GM21723 (cell line): ENCODE data around the gene ANTXR2.

ENCODE experiments used
- ATAC-seq: cut with Tn5 transposase; IDR thresholded peaks from one replicate; pipeline ENCODE4 v1.9.1; 2021; ENCODE audit warnings: mild to moderate bottlenecking, moderate library complexity; ENCODE audit not compliant: unreplicated experiment

Gene ANTXR2

DNA sequence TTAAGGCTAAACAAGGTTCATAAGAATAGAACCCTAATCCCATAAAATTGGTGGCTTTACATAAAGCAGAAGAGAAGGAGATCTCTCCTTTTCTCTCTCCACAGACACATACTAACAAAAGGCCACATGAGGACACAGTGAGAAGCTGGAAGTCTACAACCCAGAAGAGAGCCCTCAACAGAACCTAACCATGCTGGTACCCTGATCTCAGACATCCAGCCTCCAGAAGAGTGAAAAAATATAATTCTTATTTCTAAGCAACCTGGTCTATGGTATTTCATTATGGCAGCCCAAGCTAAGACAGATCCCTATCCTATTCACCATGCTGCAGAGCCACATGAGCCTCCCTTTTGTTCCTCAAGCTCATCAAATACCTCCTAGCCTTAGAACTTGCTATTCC lies 195.5 kb downstream of the ANTXR2 start:
- no peak for ATAC-seq

GRCh38 chr4:79875344-79875899 lies 197.6 kb downstream of the ANTXR2 start:
- ATAC-seq, result no peak

DNA sequence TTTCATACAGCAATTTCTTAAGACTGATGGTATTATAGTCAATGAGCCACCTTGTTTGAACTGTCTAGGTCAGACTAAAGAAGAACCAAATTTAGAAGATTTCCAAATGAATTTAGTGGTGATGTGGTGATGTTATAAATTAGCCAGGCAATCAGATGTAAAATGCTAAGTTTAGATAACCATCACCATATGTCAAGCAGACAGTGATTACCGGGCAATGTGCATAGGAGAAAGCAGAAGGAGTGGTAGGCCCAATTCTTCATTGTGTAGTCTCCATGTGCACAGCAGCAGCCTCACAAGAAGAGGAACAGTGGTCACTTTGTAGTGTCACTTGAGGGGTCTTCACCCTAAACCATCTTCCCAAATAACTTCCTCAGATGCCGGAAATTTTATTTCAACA lies 198.8 kb downstream of the ANTXR2 start:
- ATAC-seq, result no peak

DNA sequence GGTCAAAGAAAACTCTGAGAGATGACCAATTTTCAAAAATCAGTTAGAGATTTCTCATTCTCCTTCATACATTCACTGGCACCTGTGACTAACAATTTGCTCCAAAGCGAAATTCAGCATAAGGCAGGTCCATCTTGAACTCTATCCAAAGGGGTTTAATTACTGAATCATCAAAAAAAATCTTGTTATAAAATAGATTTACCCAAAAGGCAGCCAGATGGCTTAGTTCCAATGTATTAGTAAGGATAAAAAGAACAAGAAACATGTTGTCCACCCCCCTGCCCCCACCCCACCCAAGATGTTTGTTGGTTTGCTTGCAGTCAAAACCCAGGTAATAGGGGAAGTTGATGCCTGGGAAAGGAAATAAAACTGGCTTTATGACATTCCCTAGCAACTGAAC lies 200.3 kb downstream of the ANTXR2 start:
- ATAC-seq, result no peak

GRCh38 chr4:79871961-79872360 lies 201.1 kb downstream of the ANTXR2 start:
- no peak for ATAC-seq

- ATAC-seq, result no peak
Measured at GRCh38 chr4:79869597-79870237, 203.3 kb downstream of the ANTXR2 start.

GRCh38 chr4:79865201-79865597 lies 207.8 kb downstream of the ANTXR2 start:
- no peak for ATAC-seq

GRCh38 chr4:79864500-79865200 lies 208.4 kb downstream of the ANTXR2 start:
- ATAC-seq, result no peak

DNA sequence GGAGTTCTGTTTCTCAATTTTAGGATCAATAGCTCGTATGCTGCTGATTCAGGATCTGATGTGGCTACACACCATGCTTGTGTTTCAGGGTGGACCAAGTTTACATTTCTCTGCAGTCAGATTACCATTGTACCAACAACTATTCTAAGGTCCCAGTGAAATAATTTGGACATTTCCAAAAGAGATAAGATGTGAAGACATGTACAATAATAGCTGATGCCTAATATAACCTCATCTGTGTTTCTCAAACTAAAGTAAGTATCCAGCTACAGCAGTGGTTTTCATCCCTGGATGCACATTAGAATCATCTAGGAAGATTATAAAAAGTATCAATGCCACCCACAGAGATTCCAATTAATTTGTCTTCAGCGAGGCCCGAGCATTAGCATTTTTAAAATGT lies 209.7 kb downstream of the ANTXR2 start:
- ATAC-seq, result no peak

- ATAC-seq, result no peak
Measured at GRCh38 chr4:79862821-79863220, 210.2 kb downstream of the ANTXR2 start.

GRCh38 chr4:79857811-79858210 lies 215.2 kb downstream of the ANTXR2 start:
- ATAC-seq, result no peak

DNA sequence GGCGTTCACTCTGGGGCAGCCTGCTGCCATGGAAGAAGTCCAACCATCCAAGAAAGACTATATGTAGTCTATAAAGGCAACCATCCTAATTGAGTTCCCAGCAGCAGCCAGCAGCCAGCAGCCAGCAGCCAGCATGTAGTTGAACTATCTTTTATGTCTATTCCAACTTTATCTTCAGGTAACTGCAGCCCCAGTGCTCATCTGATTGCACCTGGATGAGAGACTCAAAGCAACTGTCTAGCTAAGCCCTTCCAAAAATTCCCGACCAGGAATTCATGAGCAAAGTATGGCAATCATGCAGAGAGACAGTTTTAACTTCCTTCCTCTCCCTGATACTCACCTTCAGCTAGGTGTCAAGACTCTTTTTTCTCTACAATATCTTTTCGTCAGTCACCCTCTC lies 216.8 kb downstream of the ANTXR2 start:
- ATAC-seq, result no peak

DNA sequence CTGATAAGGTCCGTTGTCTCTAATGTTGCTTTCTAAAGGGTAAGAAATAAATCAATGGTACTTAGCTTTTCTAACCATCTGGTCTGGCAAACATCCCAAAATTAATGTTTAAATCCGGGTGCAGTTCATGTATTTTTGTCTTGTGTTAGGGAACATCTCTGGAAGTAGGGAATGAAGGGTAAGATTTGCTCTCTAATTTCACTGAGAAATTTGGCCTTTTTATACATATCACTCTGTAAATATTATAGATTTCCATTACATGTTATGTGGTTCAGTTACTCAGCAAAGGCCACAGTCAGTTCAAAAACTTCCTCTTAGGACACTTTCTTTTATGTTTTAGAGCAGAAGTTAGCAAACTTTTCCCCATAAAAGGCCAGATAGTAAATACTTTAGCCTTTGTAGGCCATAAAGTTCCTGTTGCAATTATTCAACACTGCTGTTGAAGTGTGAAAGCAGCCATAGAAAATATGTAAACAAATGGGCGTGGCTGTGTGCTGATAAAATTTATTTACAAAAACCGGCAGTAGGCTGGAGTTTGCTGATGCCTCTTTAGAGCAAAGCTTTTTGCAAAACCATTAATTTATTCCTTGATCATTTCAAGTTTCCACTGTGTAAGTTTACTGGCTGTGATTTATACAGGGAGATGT lies 218.1 kb downstream of the ANTXR2 start:
- ATAC-seq, result no peak

GRCh38 chr4:79852305-79852730 lies 220.7 kb downstream of the ANTXR2 start:
- ATAC-seq, result no peak

- no peak for ATAC-seq
Measured at GRCh38 chr4:79851625-79852304, 221.3 kb downstream of the ANTXR2 start.
